RWPE1 (cell line): ENCODE measurements around the gene GSC.
"Not testable (repeated sequence)": the region's sequence is repeated elsewhere in the genome, so short reads cannot be mapped to it uniquely, and the experiment has no call there.

Experiments used
- CTCF ChIA-PET: fragments of 350-600 bp; sonication (Branson Sonifier 250); formaldehyde crosslinking; extraction: SDS; loops from one replicate; lab custom pipeline; 2021; lab: Yijun Ruan, JAX
- POLR2A ChIA-PET: fragments of 400-600 bp; formaldehyde crosslinking; extraction: SDS; loops from one replicate; lab custom pipeline; 2020; ENCODE audit warnings: antibody characterized with exemption; ENCODE audit not compliant: low non-redundant PET; lab: Yijun Ruan, JAX
- DNase-seq: peaks from one replicate; pipeline ENCODE4 v3.0.0; 2012; ENCODE audit warnings: low spot score
- H3K27ac ChIP-seq: fragments of 450-650 bp; 2 replicates; pipeline ENCODE4 v1.5.1; 2017
- CTCF ChIP-seq: fragments of 450-650 bp; conservative IDR thresholded peaks from 2 replicates; pipeline ENCODE4 v1.5.1; 2017; ENCODE audit warnings: low read depth, mild to moderate bottlenecking

Gene GSC

GRCh38 chr14:94769391-94770250 lies at the start of gene GSC:
TSS of gene GSC (minus strand) at chr14:94770113. CDS start at chr14:94770015, 98 bp downstream.
- TF ChIP-seq CTCF, result no peak
- CTCF ChIA-PET, result interaction anchor here (0.5 kb wide), 1 partner anchor 701 kb away, joined by 3 read pairs; no protein-coding TSS in a partner anchor
- no peak for DNase-seq
- no peak within 1 kb of the TSS for H3K27ac ChIP-seq
- POLR2A ChIA-PET, result no interaction called here

GRCh38 chr14:94819531-94819930 lies 49.6 kb upstream of the GSC start:
- ChIA-PET CTCF (no interaction called here), POLR2A (no interaction called here)
- H3K27ac ChIP-seq, result no peak overlapping the region
- TF ChIP-seq CTCF, result no peak
- no peak for DNase-seq

DNA sequence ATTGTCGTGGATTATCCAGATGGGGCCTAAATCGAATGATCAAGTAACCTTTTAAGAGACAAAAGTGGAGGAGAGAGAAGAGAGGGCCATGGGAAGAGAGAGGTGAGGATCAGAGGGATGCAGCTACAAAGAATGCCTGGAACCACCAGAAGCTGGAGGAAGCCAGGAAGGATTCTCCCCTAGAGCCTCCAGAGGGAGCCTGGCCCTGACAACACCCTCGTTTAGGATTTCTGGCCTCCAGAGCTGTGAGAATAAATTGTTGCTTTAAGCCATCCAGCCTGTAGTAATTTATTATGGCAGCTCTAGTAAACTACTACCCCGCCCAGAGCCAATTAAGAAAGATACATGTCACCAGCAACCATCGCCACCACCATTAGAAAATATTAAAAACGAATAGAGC lies 46.2 kb upstream of the GSC start:
- CTCF ChIA-PET, result interaction anchor here (0.7 kb wide), 1 partner anchor 287 kb away, joined by 3 read pairs; no protein-coding TSS in a partner anchor
- H3K27ac ChIP-seq, result no peak overlapping the region
- no peak for TF ChIP-seq CTCF
- POLR2A ChIA-PET, result no interaction called here
- DNase-seq, result no peak

GRCh38 chr14:94805680-94806288 lies 35.9 kb upstream of the GSC start:
- H3K27ac ChIP-seq, result no peak overlapping the region
- TF ChIP-seq CTCF, result no peak
- DNase-seq, result no peak
- POLR2A ChIA-PET, result no interaction called here
- CTCF ChIA-PET, result no interaction called here

DNA sequence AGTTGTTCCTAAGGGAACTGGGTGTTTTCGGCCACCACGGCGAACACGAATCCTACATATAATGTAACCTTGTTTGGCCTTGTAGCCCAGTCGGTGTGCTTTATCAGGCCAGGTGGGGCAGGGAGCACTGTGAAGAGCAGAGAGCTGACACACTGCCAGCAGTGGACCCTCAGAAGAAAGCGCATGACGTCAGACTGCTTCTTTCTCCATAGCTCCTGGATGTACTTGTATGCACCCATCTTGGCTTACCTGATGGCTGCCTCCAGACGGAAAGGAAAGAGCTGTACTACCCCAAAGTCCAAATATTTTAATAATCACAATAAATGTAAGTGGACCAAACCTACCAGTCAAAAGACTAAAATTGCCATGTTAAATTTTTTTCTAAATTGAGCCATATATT lies 31.3 kb upstream of the GSC start:
- POLR2A ChIA-PET, result no interaction called here

DNA sequence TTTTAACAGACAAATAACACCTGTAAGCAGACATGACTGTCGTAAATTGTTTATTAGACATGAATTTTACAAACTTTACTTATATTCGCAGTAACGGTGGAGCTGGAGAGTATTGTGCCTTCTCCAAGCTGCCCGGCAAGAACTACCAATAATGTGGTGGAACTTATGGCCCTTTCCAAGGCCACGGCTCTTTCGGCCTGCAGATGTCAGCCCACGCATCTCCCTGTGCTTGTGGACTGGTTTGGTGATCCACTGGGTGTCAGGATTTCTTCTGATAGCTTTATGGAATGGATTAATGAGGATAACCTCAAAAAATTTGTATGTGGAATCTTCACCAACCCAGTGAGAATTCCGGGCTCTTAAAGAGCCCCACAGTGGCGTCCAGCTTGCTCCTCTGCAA lies 30.9 kb upstream of the GSC start:
- H3K27ac ChIP-seq, DNase-seq, POLR2A ChIA-PET: not testable (repeated sequence)
- CTCF ChIA-PET, result interaction anchor here (0.8 kb wide), 1 partner anchor 117 kb away, joined by 3 read pairs; no protein-coding TSS in a partner anchor

More for the DNA sequence above, 31.3 kb upstream of the GSC start:
- no peak for DNase-seq
- no peak for TF ChIP-seq CTCF
- no peak overlapping the region for H3K27ac ChIP-seq
- CTCF ChIA-PET, result no interaction called here

DNA sequence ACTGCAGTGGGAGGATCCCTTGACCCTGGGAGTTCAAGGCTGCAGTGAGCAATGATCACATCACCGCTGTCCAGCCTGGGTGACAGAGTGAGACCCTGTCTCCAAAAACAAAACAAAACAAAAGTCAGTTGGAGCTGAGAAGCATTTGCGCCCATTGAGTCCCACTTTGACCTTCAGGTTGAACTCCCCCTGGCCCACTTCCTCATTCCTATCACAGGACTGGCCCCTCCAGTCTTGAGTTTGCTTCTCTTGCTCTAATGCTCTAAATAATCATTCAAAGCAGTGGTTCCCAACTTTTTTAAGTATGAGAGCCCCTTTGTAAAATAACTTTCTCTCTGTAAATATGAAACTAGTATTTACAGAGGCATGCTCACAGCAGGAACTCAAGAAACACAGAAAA lies 28.0 kb upstream of the GSC start:
- ChIA-PET CTCF (no interaction called here), POLR2A (no interaction called here)
- H3K27ac ChIP-seq, result no peak overlapping the region
- TF ChIP-seq CTCF, result no peak
- DNase-seq, result no peak
